Activated B cell treated with CpG ODN at 0.5 μM for 24 hours (primary cell): ENCODE measurements around the gene SEC63. TPM values are rescaled to one million over a fixed set of nuclear protein-coding genes. Genes with fewer than 3 reads are reported as not detected.
"Not testable (repeated sequence)": the region's sequence is repeated elsewhere in the genome, so short reads cannot be mapped to it uniquely, and the experiment has no call there.

Experiments used
- ATAC-seq: fragments of 200-7000 bp; cut with Tn5 transposase; one replicate; pipeline ENCODE4 v1.10.0; 2021; ENCODE audit warnings: low read depth, mild to moderate bottlenecking, moderate library complexity
- CTCF ChIA-PET: fragments of 350-600 bp; sonication (Branson Sonifier 250); formaldehyde crosslinking; loops from one replicate; lab custom pipeline; 2021; ENCODE audit warnings: antibody characterized with exemption; lab: Charles Lee
- POLR2A ChIA-PET: fragments of 350-600 bp; sonication (Branson Sonifier 250); formaldehyde crosslinking; loops from one replicate; lab custom pipeline; 2021; ENCODE audit warnings: antibody characterized with exemption; lab: Charles Lee
- DNase-seq: peaks from one replicate; pipeline ENCODE4 v3.0.0; 2022
- H3K27ac Mint-ChIP-seq: one replicate; pipeline ENCODE4 v1.8.0; 2020; ENCODE audit warnings: mixed read lengths
- H3K27me3 Mint-ChIP-seq: one replicate; pipeline ENCODE4 v1.8.0; 2021; ENCODE audit warnings: mixed read lengths
- H3K36me3 Mint-ChIP-seq: one replicate; pipeline ENCODE4 v1.8.0; 2021; ENCODE audit warnings: low read depth, mixed read lengths
- H3K4me1 Mint-ChIP-seq: one replicate; pipeline ENCODE4 v1.8.0; 2021; ENCODE audit warnings: mixed read lengths
- H3K4me3 Mint-ChIP-seq: one replicate; pipeline ENCODE4 v1.8.0; 2020; ENCODE audit warnings: mild to moderate bottlenecking, mixed read lengths
- H3K9me3 Mint-ChIP-seq: one replicate; pipeline ENCODE4 v1.8.0; 2020; ENCODE audit warnings: mixed read lengths
- intact Hi-C: fragments of 100-400 bp; cut with micrococcal nuclease; formaldehyde crosslinking; loops from one replicate; pipeline ENCODE4 v1.15.1; 2024
- total RNA-seq: library from RNA; stranded (reverse); gene quantifications from 2 replicates; pipeline ENCODE4 v1.2.3, GENCODE V29; 2022
- TF ChIP-seq, protein P1 (sequence below): fragments of 200-600 bp; IDR thresholded peaks from one replicate; pipeline ENCODE4 v1.8.0; 2022; ENCODE audit warnings: antibody characterized with exemption, mild to moderate bottlenecking

The SEC63 gene
- total RNA-seq, 1 donor from 2014 or later = 64.4 TPM

DNA sequence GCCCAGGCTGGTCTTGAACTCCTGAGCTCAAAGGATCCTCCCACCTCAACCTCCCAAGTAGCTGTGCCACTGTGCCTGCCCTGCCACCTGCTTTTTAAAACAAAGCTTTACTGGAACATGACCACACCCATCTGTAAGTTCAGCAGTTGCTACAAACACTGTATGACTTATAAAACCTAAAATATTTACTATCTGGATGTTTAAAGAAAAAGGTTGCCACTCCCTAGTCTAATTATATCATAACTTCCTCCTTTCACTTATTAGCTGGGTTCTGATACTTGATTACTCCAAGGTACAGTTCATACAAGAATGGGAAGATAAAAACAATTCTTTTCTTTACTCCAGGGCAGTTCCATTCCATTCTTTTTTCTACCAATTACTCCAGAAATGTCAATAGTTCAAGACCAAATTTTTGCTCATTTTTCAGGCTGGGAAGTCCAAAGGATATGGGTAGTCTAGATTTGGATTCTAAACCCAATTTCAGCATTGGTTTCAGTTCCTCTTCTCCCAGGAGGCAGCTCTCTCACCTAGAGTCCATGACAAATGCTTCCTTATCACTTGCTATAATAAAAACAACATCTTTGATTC, 63.1 kb downstream of the SEC63 start:
- ATAC-seq (peak; percentile 75), DNase-seq (no peak)
- Mint-ChIP-seq H3K27me3 (no peaks in the 10 kb centered on the region), H3K27ac (peak overlapping the region; percentile 92), H3K4me3 (peak overlapping the region; percentile 61), H3K9me3 (peaks cover 6% of the 10 kb centered on the region), H3K36me3 (peaks cover 63% of the 10 kb centered on the region), H3K4me1 (peaks cover 60% of the 10 kb centered on the region)
- POLR2A ChIA-PET = interaction anchor here (0.6 to 1.5 kb wide), 7 partner anchors 10 to 237 kb away, joined by 3 to 8 read pairs (median 4); partner anchors contain the start of gene SEC63
- CTCF ChIA-PET = interaction anchor here (1.3 to 1.9 kb wide), 3 partner anchors 19 to 47 kb away, joined by 4 to 9 read pairs (median 6); no protein-coding TSS in a partner anchor
- intact Hi-C loops = loop anchor here (5.0 kb wide), 1 partner anchor 62 kb away; the partner anchor contains the start of gene SEC63
- TF ChIP-seq, protein P1, sequence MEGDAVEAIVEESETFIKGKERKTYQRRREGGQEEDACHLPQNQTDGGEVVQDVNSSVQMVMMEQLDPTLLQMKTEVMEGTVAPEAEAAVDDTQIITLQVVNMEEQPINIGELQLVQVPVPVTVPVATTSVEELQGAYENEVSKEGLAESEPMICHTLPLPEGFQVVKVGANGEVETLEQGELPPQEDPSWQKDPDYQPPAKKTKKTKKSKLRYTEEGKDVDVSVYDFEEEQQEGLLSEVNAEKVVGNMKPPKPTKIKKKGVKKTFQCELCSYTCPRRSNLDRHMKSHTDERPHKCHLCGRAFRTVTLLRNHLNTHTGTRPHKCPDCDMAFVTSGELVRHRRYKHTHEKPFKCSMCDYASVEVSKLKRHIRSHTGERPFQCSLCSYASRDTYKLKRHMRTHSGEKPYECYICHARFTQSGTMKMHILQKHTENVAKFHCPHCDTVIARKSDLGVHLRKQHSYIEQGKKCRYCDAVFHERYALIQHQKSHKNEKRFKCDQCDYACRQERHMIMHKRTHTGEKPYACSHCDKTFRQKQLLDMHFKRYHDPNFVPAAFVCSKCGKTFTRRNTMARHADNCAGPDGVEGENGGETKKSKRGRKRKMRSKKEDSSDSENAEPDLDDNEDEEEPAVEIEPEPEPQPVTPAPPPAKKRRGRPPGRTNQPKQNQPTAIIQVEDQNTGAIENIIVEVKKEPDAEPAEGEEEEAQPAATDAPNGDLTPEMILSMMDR = no peak

- POLR2A ChIA-PET = interaction anchor here (0.5 kb wide), 1 partner anchor 29 kb away, joined by 3 read pairs; no protein-coding TSS in a partner anchor
- DNase-seq, H3K27me3 Mint-ChIP-seq, intact Hi-C loops, CTCF ChIA-PET, ATAC-seq, H3K27ac Mint-ChIP-seq, H3K4me3 Mint-ChIP-seq: not testable (repeated sequence)
- H3K4me1 Mint-ChIP-seq = peaks cover 63% of the 10 kb centered on the region
- H3K9me3 Mint-ChIP-seq = peaks cover 10% of the 10 kb centered on the region
- peaks cover 70% of the 10 kb centered on the region for H3K36me3 Mint-ChIP-seq
Measured at GRCh38 chr6:107890431-107890830, 67.6 kb downstream of the SEC63 start.

GRCh38 chr6:107885950-107886349, 72.1 kb downstream of the SEC63 start:
- intact Hi-C loops, POLR2A ChIA-PET, H3K4me3 Mint-ChIP-seq, CTCF ChIA-PET, H3K27me3 Mint-ChIP-seq, DNase-seq, H3K9me3 Mint-ChIP-seq, H3K27ac Mint-ChIP-seq, ATAC-seq: not testable (repeated sequence)
- Mint-ChIP-seq H3K4me1 (peaks cover 43% of the 10 kb centered on the region), H3K36me3 (peaks cover 57% of the 10 kb centered on the region)

DNA sequence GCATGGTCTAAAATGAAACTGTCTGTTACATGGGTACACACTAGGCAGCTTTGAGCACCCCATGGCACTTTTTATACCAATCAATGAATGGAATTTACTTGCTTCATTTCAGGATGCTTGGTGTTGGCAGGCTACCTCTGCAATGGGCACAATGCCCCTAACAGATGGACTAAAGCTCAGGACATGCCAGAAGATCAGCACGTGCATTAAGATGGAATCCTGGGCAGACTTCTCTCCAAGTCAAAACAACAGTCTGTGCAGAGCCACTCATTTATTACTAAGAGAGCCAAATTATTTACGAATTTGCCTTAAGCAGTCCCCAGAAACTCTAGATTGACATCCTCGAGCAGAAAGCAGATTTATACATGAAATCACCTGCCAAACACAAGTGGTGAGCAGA, 78.1 kb downstream of the SEC63 start:
- DNase-seq (no peak), ATAC-seq (no peak)
- POLR2A ChIA-PET = no interaction called here
- H3K4me3 Mint-ChIP-seq = no peak overlapping the region
- TF ChIP-seq, protein P1 = no peak
- H3K4me1 Mint-ChIP-seq = peaks cover 28% of the 10 kb centered on the region
- H3K9me3 Mint-ChIP-seq = no peaks in the 10 kb centered on the region
- peaks cover 56% of the 10 kb centered on the region for H3K36me3 Mint-ChIP-seq
- H3K27ac Mint-ChIP-seq = peak overlapping the region; percentile 22
- CTCF ChIA-PET = interaction anchor here (0.5 kb wide), 1 partner anchor 23 kb away, joined by 5 read pairs; no protein-coding TSS in a partner anchor
- intact Hi-C loops = loop anchor here (5.0 to 10.0 kb wide), 2 partner anchors 77 to 175 kb away; partner anchors contain the start of gene SEC63
- no peaks in the 10 kb centered on the region for H3K27me3 Mint-ChIP-seq

- Mint-ChIP-seq H3K36me3 (peaks cover 70% of the 10 kb centered on the region), H3K9me3 (no peaks in the 10 kb centered on the region), H3K27ac (peak overlapping the region; percentile 75), H3K27me3 (no peaks in the 10 kb centered on the region), H3K4me3 (no peak overlapping the region), H3K4me1 (peaks cover 15% of the 10 kb centered on the region)
- DNase-seq (no peak), ATAC-seq (peak; percentile 68)
- ChIA-PET POLR2A (interaction anchor here (0.7 kb wide), 1 partner anchor 17 kb away, joined by 4 read pairs; no protein-coding TSS in a partner anchor), CTCF (no interaction called here)
- TF ChIP-seq, protein P1 = no peak
- intact Hi-C loops = loop anchor here (1.0 to 10.0 kb wide), 3 partner anchors 9 to 177 kb away; partner anchors contain the start of gene SEC63
Measured at GRCh38 chr6:107877968-107878367, 80.0 kb downstream of the SEC63 start.

DNA sequence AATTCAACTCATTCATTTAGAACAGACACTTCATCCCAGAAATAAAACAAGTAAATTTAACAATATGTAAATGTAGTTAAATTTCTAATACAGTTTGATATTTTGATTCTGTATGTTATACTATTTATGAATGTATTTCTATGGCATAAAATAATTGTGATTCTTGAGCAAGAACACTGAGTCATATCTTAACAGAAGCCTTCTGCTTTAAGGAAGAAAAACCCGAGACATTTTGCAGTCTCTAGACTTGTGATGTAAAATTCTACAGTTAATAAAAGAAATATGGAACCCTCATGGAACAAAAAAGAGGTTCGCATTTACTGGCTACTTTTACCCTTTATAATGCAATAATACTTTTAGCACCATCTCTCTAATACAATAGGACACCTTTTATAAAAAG, 86.0 kb downstream of the SEC63 start:
- DNase-seq (no peak), ATAC-seq (no peak)
- intact Hi-C loops = loop anchor here (10.0 kb wide), 1 partner anchor 183 kb away; no protein-coding TSS in a partner anchor
- ChIA-PET POLR2A (no interaction called here), CTCF (no interaction called here)
- TF ChIP-seq, protein P1 = no peak
- no peaks in the 10 kb centered on the region for H3K27me3 Mint-ChIP-seq
- no peaks in the 10 kb centered on the region for H3K9me3 Mint-ChIP-seq
- H3K4me3 Mint-ChIP-seq = no peak overlapping the region
- no peak overlapping the region for H3K27ac Mint-ChIP-seq
- H3K36me3 Mint-ChIP-seq = peaks cover 65% of the 10 kb centered on the region
- peaks cover 43% of the 10 kb centered on the region for H3K4me1 Mint-ChIP-seq

DNA sequence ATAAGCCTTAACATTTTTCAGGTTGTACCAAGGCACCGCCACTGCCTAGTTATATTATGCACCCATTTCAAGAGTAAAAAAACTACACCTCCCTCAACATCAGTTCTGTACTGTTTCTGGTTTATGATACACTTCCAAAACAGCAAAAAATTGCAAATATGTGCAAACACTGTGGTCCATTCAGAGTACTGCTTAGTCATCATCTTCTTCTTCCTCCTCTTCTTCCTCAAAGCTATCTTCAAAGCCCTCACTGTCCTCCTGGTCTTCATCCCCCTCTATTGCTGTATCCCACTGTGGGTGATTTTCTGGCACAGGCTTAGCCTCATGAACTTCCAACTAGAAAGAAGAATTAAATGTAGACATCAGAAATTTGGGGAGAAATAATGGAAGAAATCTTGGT, 86.5 kb downstream of the SEC63 start:
- H3K9me3 Mint-ChIP-seq, H3K4me3 Mint-ChIP-seq, CTCF ChIA-PET, DNase-seq, H3K27me3 Mint-ChIP-seq, H3K27ac Mint-ChIP-seq, ATAC-seq: not testable (repeated sequence)
- POLR2A ChIA-PET = interaction anchor here (0.5 kb wide), 1 partner anchor 387 kb away, joined by 5 read pairs; no protein-coding TSS in a partner anchor
- intact Hi-C loops = loop anchor here (10.0 kb wide), 1 partner anchor 183 kb away; no protein-coding TSS in a partner anchor
- Mint-ChIP-seq H3K4me1 (peaks cover 45% of the 10 kb centered on the region), H3K36me3 (peaks cover 63% of the 10 kb centered on the region)
